Fibroblast of villous mesenchyme (primary cell): Measurements from ENCODE around the gene STRBP. TPM values are rescaled to one million over a fixed set of nuclear protein-coding genes. Genes with fewer than 3 reads are reported as not detected.
"Not testable (repeated sequence)": the region's sequence is repeated elsewhere in the genome, so short reads cannot be mapped to it uniquely, and the experiment has no call there.

Source experiments
- DNase-seq: peaks from one replicate; pipeline ENCODE4 v3.0.0-alpha.2; 2010; ENCODE audit warnings: low read depth
- H3K4me3 ChIP-seq: 2 replicates; pipeline ENCODE4 v1.5.1; 2011; ENCODE audit warnings: low read depth, mild to moderate bottlenecking, low read length
- CTCF ChIP-seq: IDR thresholded peaks from 2 replicates; pipeline ENCODE4 v1.5.1; 2012; ENCODE audit warnings: low read depth, mild to moderate bottlenecking, low read length; ENCODE audit not compliant: insufficient read depth
- total RNA-seq: library from RNA; depleted of rRNA; stranded (reverse); fragments of >200 nt; gene quantifications from 2 replicates; pipeline ENCODE4 v1.2.3, GENCODE V29; 2012

The STRBP gene
- total RNA-seq, 1 donor = 4.3 TPM

GRCh38 chr9:123283455-123283854, 15.1 kb upstream of the STRBP start:
- no peak for TF ChIP-seq CTCF
- DNase-seq = no peak
- H3K4me3 ChIP-seq = no peak overlapping the region

GRCh38 chr9:123283048-123283408, 14.6 kb upstream of the STRBP start:
- TF ChIP-seq CTCF = no peak
- DNase-seq = no peak

GRCh38 chr9:123282362-123283047, 14.1 kb upstream of the STRBP start:
- DNase-seq = no peak
- H3K4me3 ChIP-seq = no peak overlapping the region
- no peak for TF ChIP-seq CTCF

More at GRCh38 chr9:123283048-123283408, 14.6 kb upstream of the STRBP start:
- no peak overlapping the region for H3K4me3 ChIP-seq

GRCh38 chr9:123281659-123282350, 13.4 kb upstream of the STRBP start:
- TF ChIP-seq CTCF = no peak
- no peak for DNase-seq
- H3K4me3 ChIP-seq = no peak overlapping the region

- not testable (repeated sequence) for DNase-seq, H3K4me3 ChIP-seq
Measured at GRCh38 chr9:123278879-123279493, 10.6 kb upstream of the STRBP start.

GRCh38 chr9:123278361-123278760, 10.0 kb upstream of the STRBP start:
- DNase-seq = no peak
- TF ChIP-seq CTCF = no peak
- no peak overlapping the region for H3K4me3 ChIP-seq

GRCh38 chr9:123276551-123276950, 8.2 kb upstream of the STRBP start:
- no peak for TF ChIP-seq CTCF
- no peak for DNase-seq
- H3K4me3 ChIP-seq = no peak overlapping the region

GRCh38 chr9:123271133-123271532, 2.7 kb upstream of the STRBP start:
- DNase-seq, H3K4me3 ChIP-seq: not testable (repeated sequence)
